ENCODE results near the gene OR10K2. TPM values are rescaled to one million over a fixed set of nuclear protein-coding genes. Genes with fewer than 3 reads are reported as not detected.

The OR10K2 gene, protein sequence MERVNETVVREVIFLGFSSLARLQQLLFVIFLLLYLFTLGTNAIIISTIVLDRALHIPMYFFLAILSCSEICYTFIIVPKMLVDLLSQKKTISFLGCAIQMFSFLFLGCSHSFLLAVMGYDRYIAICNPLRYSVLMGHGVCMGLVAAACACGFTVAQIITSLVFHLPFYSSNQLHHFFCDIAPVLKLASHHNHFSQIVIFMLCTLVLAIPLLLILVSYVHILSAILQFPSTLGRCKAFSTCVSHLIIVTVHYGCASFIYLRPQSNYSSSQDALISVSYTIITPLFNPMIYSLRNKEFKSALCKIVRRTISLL
- total RNA-seq (not detected), polyA plus RNA-seq (not detected)
- long read RNA-seq, donor 1: 0 reads
- long read RNA-seq, donor 2: 0 reads
- long read RNA-seq, donor 3: 0 reads
- long read RNA-seq, donor 4: 0 reads
- long read RNA-seq, donor 5: 0 reads
- long read RNA-seq, donor 6: 0 reads
- long read RNA-seq, donor 7: 0 reads
- long read RNA-seq, donor 8: 0 reads
- long read RNA-seq, donor 9: 0 reads
- long read RNA-seq, donor 10: 0 reads

DNA sequence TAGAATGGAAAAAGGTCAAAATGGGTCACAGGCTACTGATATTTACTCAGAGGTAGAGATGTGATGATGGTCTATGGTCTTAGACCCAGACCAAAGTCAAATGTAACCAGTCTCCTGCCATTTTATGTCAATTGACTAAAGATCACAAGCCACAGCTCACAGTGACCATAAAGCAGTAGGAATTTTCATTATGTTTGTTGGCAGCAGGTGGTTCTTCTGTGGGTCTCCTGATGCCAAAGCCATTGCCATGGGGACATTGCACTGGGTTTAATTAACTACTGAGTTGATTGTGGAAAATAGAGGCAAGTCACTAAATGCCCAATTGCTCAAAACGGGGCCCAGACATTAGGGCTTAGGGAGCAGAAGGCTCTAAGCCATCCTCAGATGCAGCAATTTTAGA lies at the start of gene OR10K2:
Gene OR10K2, minus strand, starts transcription at position 101 of the 400 bp plus-strand sequence. CDS start 5,371 bp downstream, outside the sequence.
- Histone ChIP-seq H3K4me1 (replicated peaks in 1 of 2) (no peaks in the 10 kb centered on the region), H3K27me3 (no peaks in the 10 kb centered on the region), H3K4me3 (no peak within 1 kb of the TSS), H3K9me3 (replicated peaks in 1 of 3) (no peaks in the 10 kb centered on the region), H3K36me3 (replicated peaks in 1 of 2) (no peaks in the 10 kb centered on the region), H3K27ac (no peak within 1 kb of the TSS)
- DNase-seq: no peak
- intact Hi-C loops (cut with DNase I): no loop called here
- TF ChIP-seq POLR2A (IDR thresholded peaks at IDR 0.05): no peak
- TF ChIP-seq, protein P1, sequence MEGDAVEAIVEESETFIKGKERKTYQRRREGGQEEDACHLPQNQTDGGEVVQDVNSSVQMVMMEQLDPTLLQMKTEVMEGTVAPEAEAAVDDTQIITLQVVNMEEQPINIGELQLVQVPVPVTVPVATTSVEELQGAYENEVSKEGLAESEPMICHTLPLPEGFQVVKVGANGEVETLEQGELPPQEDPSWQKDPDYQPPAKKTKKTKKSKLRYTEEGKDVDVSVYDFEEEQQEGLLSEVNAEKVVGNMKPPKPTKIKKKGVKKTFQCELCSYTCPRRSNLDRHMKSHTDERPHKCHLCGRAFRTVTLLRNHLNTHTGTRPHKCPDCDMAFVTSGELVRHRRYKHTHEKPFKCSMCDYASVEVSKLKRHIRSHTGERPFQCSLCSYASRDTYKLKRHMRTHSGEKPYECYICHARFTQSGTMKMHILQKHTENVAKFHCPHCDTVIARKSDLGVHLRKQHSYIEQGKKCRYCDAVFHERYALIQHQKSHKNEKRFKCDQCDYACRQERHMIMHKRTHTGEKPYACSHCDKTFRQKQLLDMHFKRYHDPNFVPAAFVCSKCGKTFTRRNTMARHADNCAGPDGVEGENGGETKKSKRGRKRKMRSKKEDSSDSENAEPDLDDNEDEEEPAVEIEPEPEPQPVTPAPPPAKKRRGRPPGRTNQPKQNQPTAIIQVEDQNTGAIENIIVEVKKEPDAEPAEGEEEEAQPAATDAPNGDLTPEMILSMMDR (IDR thresholded peaks at IDR 0.05): no peak
- WGBS, 4 donors: 79 to 94% (median 82%) methylated on average over 1 of the region's 1 CpG

GRCh38 chr1:158471920-158472319 lies 45.9 kb upstream of the OR10K2 start, which contains the start of gene OR10R2:
Gene OR10R2, plus strand, starts transcription at chr1:158472220. Its CDS starts 106 bp downstream, at chr1:158472326.
- Histone ChIP-seq H3K9me3 (replicated peaks in 1 of 3) (no peaks in the 10 kb centered on the region), H3K27ac (no peak within 1 kb of the TSS), H3K4me3 (no peak within 1 kb of the TSS), H3K4me1 (replicated peaks in 1 of 2) (no peaks in the 10 kb centered on the region), H3K36me3 (replicated peaks in 1 of 2) (no peaks in the 10 kb centered on the region), H3K27me3 (no peaks in the 10 kb centered on the region)
- no peak for DNase-seq
- TF ChIP-seq, protein P1 (IDR thresholded peaks at IDR 0.05): no peak
- no peak for TF ChIP-seq POLR2A (IDR thresholded peaks at IDR 0.05)
- intact Hi-C loops (cut with DNase I): no loop called here

DNA sequence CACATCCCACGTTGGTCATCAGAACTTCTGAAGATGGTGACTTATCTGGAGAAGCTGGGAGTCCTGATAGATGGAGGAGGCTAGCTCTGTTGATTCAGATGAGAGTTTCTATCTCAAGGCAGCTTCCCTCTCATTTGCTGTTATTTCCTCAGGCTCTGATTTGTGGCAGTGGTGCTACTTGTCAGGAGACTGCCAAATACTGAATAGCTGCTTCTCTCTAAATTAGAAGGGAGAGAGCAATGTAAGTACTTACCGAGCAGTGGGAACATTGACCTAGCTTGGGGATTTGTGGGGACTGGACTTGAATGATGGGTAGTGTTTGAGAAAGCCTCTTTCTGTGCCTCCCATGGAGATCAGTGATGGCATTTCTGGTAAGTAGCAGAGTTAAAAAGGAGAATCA lies 35.5 kb upstream of the OR10K2 start, which contains the start of gene OR10K1:
Gene OR10K1, plus strand, starts transcription at position 301 of the 400 bp plus-strand sequence. CDS start 3,728 bp downstream, outside the sequence.
- TF ChIP-seq, protein P1 (IDR thresholded peaks at IDR 0.05): no peak
- no peak for TF ChIP-seq POLR2A (IDR thresholded peaks at IDR 0.05)
- Histone ChIP-seq H3K36me3 (replicated peaks in 1 of 2) (no peaks in the 10 kb centered on the region), H3K4me1 (replicated peaks in 1 of 2) (no peaks in the 10 kb centered on the region), H3K4me3 (no peak within 1 kb of the TSS), H3K27me3 (no peaks in the 10 kb centered on the region), H3K9me3 (replicated peaks in 1 of 3) (no peaks in the 10 kb centered on the region), H3K27ac (no peak within 1 kb of the TSS)
- 61 to 73% (median 70%) methylated on average over 2 of the region's 2 CpGs for WGBS, 4 donors
- intact Hi-C loops (cut with DNase I): no loop called here
- DNase-seq: no peak

GRCh38 chr1:158458263-158458662 lies 32.2 kb upstream of the OR10K2 start:
- intact Hi-C loops (cut with DNase I): no loop called here
- H3K27ac ChIP-seq: no peak overlapping the region
- TF ChIP-seq POLR2A (IDR thresholded peaks at IDR 0.05): no peak
- TF ChIP-seq, protein P1 (IDR thresholded peaks at IDR 0.05): no peak
- no peaks in the 10 kb centered on the region for H3K36me3 ChIP-seq (replicated peaks in 1 of 2)
- H3K4me1 ChIP-seq (replicated peaks in 1 of 2): no peaks in the 10 kb centered on the region
- H3K4me3 ChIP-seq: no peak overlapping the region
- no peaks in the 10 kb centered on the region for H3K9me3 ChIP-seq (replicated peaks in 1 of 3)
- H3K27me3 ChIP-seq: no peaks in the 10 kb centered on the region
- no peak for DNase-seq

Data from adrenal gland (tissue), 19 donors.